ENCODE results near the gene SORCS2.

GRCh38 chr4:7196288-7196651 lies 3.9 kb downstream of the SORCS2 start:
- TF ChIP-seq, protein P1, sequence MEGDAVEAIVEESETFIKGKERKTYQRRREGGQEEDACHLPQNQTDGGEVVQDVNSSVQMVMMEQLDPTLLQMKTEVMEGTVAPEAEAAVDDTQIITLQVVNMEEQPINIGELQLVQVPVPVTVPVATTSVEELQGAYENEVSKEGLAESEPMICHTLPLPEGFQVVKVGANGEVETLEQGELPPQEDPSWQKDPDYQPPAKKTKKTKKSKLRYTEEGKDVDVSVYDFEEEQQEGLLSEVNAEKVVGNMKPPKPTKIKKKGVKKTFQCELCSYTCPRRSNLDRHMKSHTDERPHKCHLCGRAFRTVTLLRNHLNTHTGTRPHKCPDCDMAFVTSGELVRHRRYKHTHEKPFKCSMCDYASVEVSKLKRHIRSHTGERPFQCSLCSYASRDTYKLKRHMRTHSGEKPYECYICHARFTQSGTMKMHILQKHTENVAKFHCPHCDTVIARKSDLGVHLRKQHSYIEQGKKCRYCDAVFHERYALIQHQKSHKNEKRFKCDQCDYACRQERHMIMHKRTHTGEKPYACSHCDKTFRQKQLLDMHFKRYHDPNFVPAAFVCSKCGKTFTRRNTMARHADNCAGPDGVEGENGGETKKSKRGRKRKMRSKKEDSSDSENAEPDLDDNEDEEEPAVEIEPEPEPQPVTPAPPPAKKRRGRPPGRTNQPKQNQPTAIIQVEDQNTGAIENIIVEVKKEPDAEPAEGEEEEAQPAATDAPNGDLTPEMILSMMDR (IDR thresholded peaks at IDR 0.05; ENCODE audit: low read depth, low read length), result no peak
- TF ChIP-seq EZH2phosphoT487 (IDR thresholded peaks at IDR 0.05; ENCODE audit: low read depth), result no peak
